Stimulated activated CD4-positive, alpha-beta T cell treated with anti-CD3 and anti-CD28 coated beads, TNF-alpha, amount 100 ng/mL, for 4 hours (primary cell): Measurements from ENCODE around the gene BRDT.

Experiments
- DNase-seq, 3 experiments: peaks; one replicate each; pipeline ENCODE4 v3.0.0-alpha.2; 2020; ENCODE audit warnings: low read depth in 3 of 3

Gene BRDT

DNA sequence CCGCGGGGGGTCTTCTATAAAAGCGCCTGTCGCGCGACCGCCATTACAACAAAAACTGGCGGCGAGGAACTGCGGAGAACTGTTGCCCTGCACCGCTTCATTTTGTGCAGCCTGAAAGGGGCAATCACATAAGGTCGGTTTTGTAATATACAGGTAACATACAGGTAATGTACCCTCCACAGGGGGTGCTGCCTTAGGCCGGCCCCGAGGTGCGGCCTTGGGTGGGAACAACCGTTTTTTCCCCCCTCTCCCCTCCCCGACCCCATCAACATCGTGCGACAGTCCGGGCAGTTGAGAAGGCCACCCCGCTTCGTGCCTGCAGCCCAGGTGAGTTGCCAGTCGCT, at the start of gene BRDT:
TSS of gene BRDT (plus strand) at position 46 of the 344 bp plus-strand sequence. CDS start 13,354 bp downstream, outside the sequence.
- no peak for DNase-seq

DNA sequence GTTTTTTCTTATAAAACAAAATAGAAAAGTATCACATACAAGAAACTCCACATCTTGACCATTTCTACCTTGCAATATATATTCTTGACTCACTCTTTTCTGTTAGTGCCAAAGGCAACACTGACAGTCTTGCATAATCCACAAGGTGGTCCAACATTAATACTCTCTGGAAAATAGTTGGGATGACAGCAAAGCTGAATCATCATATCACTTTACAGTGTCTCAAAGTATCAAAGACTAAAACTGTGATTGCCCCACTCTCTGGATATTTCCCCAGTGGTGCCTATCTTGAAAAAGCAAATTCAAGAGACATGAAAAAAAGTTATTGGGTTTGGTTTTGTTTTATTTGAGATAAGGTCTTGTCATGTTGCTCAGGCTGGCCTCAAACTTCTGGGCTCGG, 48.6 kb upstream of the BRDT start:
- DNase-seq = no peak

DNA sequence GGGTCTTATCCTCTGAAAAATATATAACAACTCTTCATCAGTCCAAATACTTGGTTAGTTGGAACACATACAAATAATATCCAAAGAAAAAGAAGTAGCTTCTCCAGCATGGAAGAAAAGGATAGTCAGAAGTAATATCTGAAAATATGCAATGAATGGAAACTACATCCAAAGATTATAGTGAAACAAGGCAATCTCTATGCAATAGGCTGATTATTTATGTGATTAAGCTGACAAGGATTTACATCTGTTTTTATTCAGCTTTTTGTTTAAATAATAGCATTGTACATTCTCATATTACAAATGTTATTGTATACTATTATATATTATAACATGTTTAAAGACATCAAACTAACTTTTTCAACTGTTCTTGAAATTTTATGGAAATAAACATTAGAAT, 48.0 kb upstream of the BRDT start:
- no peak for DNase-seq

DNA sequence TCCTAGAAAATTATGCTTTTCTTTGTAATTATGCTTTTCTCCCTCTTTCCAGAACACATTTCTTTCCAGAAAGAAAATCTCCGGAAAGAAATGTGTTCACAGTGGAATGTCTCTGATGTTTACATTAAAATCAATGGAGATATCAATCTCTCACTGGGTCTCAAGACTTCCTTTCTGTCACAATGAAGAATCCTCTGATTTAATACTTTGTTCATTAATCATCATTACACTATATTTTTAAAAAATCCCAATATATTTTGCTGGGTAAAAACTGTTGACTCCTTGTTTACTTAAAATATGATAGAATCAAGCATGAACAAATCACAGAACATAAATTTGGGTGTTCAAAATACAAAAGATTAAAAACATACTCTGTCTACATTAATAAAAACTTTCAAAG, 36.9 kb upstream of the BRDT start:
- no peak for DNase-seq

DNA sequence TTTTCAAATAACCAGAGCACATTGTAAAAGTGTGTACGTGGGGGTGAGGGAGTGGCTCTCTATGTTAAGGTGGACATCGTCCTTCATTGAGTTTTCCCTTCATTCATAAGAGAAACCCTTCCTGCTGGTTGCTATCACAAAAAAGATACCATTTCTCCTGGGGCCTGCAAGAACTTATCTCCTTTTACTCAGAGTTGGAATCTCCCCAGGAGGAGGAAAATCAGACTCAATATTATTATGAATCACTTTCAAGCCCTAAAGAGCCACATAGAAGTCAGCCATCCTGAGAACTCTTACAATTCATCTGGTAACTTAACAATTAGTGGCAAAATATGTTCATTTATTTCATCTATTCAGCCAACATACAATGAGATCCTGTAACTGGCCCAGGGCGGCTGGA, 36.2 kb upstream of the BRDT start:
- no peak for DNase-seq

DNA sequence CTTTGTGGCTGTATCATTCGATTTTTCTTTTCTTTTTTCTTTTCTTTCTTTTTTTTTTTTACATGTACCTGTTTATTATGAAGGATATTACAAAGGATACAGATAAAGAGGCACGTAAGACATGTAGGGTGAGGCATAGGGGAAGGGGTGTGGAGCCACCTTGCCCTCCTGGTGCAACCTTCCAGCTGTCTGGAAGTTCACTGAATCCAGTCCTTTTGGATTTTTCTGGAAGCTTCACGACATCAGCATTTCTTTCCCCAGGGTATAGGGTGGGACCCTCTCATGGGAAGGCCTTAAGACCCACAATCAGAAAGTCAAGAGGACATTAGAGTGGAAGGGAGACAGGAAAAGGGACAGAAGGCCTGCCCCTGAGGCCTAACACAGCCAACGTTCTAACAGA, 33.2 kb upstream of the BRDT start:
- DNase-seq = no peak

DNA sequence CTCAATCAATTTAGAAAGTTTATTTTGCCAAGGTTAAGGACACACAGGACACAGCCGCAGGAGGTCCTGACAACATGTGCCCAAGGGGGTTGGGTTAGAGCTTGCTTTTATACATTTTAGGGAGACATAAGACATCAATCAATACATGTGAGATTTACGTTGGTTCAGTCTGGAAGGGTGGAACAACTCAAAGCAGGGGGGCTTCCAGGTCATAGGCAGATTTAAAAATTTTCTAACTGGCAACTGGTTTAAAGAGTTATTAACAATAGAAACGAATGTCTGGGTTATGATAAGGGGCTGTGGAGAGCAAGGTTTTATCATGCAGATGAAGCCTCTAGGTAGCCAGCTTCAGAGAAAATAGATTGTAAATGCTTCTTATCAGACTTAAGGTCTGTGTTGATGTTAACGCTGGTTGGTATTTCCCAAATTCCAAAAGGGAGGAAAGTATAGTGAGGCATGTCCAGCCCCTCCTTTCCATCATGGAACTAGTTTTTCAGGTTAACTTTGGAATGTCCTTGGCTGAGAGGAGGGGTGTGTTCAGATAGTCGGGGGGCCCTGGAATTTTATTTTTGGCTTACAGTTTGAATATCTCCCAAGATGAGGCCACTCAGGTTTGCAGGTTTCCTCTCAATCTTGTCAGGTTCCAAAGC, 32.3 kb upstream of the BRDT start:
- no peak for DNase-seq

DNA sequence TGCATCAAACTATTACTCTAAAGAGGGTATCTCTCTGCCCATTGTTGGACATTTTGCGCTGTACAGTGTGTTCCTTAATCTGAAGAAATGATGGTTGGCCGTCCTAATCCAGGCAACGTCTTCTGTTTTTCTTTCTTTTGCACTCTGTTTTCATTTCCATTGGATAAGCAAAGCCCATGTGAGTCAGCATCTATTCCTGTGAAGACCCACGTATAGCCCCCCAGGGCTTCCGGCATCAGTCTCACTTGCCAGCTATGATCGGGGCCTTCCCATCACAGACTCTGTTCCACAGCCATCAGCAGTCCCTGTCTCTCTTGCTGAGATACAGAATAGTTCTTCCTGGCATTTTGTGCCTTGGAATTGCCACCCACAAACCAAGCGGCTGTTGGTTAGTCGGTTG, 29.2 kb upstream of the BRDT start:
- no peak for DNase-seq

DNA sequence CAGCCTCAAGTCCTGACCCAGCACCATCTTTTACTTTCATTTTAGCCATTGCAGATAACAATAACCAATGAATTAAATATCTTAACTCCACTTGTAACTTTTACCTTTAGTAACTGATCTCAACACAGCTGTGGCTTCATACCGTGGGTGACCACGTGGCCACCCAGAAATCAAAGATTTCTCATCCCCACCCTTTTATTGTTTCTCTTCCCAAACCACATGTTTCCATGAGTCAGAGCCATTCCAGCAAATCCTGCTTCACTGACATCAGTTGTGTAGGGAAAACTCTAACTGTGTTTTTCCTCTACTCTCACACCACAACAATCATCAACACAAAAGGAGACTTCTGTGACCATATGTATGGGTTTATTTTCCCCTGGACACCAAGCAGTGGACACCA, 25.1 kb upstream of the BRDT start:
- DNase-seq = no peak

DNA sequence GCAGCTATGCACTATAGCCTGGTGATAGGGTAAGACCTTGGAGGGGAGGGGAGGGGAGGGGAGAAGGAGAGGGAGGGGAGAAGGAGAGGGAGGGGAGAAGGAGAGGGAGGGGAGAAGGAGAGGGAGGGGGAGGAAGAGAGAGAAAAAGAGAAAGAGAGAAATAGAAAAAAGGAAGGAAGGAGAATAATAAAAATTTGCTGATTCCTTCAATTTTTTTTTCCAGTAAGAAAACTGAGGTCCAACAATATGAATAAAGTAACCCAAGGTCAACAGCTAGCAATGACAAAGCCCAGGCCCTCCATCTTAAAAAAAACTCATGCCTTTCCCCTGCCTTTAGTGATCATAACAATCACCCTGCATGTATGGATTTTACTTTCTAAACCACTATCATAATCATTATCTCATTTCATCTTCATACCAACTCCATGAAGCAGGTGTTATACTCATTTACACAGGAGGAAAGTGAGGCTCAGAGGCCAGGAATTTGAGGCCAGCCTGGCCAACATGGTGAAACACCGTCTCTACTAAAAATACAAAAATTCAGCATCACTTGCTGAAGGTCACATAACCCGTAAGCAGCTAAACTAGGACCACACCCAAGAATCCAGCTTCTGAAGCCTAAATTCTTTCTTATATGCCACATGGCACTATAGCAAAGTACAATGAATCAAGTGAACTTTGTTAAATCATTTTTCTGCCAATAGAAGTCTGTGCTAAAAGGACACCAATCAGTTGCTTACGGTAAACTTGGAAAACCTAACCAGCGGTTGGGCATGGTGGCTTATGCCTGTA, 23.4 kb upstream of the BRDT start:
- DNase-seq = no peak

DNA sequence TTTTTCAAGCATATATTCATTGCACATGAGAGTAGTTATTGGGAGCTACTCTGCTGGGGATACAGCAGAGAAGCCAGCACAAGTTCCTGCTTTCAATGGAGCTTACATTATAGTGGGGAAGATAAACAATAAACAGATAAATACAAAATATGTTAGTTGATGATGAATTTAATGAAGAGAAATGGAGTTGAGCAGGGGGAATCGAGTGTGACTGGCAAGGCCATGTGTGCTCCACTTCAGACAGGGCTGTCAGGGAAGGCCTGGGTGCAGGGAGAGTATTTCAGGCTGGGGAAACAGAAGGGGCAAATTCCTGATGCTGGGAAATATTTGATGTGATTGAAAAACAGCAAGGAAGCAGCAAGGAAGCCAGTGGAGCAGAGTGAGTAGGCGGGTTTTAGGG, 21.2 kb upstream of the BRDT start:
- no peak for DNase-seq

DNA sequence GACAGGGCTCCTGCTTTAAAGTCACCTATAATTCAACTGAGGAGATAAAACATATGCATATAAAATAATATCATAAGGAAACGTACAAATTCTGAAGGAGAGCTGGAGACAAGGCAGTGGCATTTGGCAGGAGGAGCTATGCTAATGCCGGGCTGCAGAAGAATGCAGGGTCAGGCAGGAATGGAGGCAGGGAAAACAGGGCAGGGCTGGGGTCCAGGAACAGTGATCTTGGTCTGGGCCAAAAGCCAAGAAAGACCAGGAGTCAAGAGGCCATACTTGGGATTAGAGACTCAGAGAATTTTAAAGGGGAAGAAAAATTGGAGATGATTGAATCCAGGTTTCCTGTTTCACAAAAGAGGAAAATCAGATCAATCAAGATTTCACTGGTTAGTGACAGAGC, 20.0 kb upstream of the BRDT start:
- no peak for DNase-seq

DNA sequence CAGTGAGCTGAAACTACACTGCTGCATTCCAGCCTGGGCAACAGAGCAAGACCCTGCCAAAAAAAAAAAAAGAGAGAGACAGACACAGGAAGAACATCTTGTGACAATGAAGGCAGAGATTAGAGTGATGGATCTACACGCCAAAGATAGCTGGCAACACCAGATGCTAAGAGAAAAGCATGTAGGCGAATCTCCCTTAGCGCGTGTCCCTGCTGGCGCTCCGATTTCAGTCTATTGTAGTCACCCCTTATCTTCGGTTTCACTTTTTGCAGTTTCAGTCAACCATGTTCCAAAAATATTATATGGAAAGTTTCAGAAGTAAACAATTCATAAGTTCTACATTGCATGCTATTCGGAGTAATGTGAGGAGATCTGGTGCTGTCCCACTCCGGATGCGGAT, 11.6 kb upstream of the BRDT start:
- no peak for DNase-seq

DNA sequence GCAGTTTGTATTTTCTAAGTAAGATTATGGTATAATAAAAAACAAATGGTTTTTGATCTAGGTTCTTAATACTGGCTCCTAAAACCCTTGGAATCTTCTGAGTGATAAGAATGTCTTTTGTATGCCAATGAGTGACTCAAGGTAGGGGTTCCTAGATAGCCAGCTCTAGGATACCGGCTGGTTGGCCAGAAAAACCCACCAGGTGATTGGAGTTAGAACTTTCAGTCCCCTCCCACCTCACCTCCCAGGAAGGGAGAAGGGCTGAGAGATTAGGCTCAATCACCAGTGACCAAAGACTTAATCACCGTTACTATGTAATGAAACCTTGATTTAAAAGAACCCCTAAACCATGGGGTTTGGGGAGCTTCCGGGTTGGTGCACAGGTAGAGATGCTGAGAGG, 8.7 kb upstream of the BRDT start:
- DNase-seq = no peak

DNA sequence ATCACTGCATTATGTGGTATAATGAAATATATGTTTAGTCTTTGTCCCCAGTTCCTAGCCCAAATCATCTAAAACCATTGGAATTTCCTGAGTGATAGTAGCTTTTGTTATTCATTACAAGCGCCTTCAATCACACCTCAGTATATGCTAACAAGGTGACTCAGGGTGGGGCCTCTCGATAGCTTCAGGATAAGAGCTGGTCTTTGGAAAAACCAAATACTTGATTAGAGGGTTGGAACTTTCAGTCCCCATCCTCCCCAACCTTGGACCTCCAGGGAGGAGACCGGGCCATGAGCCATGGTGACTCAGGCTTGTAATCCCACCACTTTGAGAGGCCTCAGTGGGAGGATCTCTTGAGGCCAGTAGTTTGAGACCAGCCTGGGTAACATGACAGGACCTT, 5.1 kb upstream of the BRDT start:
- DNase-seq = no peak

DNA sequence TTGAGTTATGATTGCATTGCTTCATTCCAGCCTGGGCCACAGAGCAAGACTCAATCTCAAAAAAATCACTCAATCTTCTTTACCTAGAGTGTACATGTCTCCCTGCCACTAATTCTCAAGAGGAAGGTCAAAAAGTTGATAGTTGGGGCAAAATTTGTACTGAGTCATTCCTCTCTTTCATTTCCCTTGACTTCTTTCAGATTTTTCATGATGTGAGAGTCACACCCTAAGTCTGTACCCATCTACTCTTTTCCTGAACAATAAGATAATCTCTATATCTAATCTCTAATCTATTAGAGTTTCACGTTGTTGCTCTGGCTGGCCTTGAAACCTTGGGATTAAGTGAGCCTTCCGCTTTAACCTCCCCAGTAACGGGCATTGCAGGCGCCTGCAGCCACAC, 1.1 kb upstream of the BRDT start:
- no peak for DNase-seq

DNA sequence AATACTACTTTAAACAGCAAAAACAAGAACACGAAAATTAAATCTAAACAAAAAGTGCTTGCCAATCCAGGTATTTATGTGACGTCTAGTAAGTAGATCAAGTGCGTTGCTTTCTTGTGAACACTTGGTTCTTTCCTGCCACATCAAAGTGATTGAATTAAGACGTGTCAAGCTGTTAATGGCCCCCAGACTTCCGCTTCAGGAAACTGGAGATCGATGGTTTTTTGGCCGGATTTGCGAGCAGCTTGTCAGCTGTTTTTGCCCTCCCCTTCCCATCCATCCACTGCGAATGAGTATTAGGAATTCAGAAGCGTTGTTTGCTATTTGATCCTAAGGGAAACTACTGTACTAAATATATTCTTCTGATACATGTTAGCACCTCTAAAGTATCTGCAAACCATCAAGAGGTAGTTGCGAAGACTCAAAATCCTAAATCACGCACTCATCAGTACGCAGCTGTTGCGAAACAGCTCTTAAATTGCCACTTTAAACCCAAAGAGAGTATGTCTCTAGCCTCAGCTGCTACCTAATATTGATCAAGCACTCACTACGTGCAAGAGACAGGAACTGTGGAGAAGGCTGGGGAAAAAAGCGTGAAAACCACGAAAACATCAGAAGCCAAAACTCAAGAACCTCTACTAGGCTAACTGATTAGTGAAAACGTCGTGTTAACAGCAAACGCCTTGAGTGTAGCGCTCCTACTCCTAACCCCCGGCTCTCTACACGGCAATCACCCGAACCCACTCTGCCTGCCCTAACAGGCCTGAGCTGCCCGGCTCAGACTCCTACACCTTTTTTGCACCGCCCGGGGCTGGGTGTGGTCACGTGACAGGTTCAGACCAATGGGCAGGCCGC, 473 bp upstream of the BRDT start:
- DNase-seq = no peak

DNA sequence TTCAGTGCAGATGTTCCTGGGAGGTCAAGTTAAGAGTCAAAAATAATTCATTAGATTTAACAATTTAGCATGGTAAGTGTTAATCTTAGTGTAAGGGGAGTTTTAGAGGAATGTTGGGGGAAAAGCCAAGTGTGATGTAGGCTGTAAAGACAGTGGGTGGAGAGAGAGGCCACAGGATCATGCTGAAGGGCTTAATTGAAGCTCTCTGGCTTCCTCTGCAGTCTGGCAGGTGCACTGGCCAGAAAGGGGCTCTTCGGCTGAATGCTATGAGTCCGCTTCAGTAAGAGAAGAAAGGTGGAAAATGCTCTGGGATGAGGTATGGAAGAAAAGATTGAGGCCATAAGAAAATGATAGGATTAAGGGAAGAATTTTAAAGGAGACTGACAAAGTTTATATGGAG, 3.0 kb downstream of the BRDT start:
- no peak for DNase-seq

DNA sequence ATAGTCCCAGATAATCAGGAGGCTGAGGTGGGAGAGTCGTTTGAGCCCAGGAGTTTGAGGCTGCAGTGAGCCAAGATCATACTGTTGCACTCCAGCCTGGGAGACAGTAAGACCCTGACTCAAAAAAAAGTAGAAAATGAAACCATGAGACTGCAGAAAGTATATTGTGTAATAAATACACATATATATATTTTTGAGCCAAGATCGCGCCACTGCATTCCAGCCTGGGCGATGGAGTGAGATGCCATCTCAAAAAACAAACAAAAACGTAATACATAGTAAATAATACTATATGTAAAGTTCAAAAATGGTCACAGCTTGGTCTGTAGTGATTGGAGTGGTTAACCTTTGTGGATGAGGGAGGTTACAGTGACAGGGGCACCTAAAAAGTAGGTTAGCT, 9.7 kb downstream of the BRDT start:
- no peak for DNase-seq

DNA sequence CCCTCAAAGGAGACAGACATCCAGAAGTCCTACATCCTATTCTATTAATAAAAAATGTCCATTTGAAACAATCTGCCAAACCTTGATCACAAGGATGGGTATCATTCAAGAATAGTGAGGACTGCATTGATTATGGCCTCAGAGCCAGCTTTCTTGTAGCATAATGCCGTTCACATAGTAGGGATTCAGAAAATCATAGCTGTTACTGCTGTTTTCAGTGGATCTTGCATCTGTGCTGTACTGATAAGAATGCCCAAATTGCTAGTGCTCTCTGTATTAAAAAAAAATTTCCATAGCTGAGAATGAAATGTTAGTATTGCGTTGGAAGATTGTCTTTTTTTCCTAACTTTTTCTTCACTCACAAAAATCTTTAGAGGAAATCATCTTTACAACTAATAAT, 19.1 kb downstream of the BRDT start:
- no peak for DNase-seq

DNA sequence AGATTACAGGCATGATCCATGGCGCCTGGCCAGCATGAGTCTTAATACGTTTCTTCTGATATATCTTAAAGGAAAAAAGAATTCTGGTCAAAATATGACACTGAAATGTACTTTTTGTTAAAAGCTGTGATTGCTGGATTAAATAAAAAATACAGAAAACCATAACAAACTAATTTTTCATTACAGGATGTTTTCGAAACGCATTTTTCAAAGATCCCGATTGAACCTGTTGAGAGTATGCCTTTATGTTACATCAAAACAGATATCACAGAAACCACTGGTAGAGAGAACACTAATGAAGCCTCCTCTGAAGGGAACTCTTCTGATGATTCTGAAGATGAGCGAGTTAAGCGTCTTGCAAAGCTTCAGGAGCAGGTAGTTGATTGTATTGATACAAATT, 30.2 kb downstream of the BRDT start:
- no peak for DNase-seq

DNA sequence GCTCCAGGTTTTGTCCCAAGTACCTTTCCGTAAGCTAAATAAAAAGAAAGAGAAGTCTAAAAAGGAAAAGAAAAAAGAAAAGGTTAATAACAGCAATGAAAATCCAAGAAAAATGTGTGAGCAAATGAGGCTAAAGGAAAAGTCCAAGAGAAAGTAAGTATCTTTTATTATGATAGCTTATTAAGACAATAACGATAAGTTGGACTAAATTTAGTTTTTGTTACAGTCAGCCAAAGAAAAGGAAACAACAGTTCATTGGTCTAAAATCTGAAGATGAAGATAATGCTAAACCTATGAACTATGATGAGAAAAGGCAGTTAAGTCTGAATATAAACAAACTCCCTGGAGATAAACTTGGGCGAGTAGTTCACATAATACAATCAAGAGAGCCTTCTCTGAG, 31.5 kb downstream of the BRDT start:
- DNase-seq = no peak
